Measurements from ENCODE around the gene TMEM92. TPM values are rescaled to one million over a fixed set of nuclear protein-coding genes. Genes with fewer than 3 reads are reported as not detected.

TMEM92 gene
- total RNA-seq, 1 donor from 2014 or later = 28.1 TPM

GRCh38 chr17:50290933-50291332 is 16.7 kb downstream of the TMEM92 start:
- DNase-seq (ENCODE audit: low spot score) = no peak
- Mint-ChIP-seq H3K4me3 (ENCODE audit: unreplicated experiment) (no peak overlapping the region), H3K27ac (ENCODE audit: unreplicated experiment) (no peak overlapping the region), H3K4me1 (ENCODE audit: unreplicated experiment) (peaks cover 3% of the 10 kb centered on the region), H3K36me3 (ENCODE audit: low read depth, unreplicated experiment) (no peaks in the 10 kb centered on the region), H3K27me3 (ENCODE audit: unreplicated experiment) (peaks cover 11% of the 10 kb centered on the region), H3K9me3 (ENCODE audit: unreplicated experiment) (no peaks in the 10 kb centered on the region)
- TF ChIP-seq CTCF (IDR thresholded peaks at IDR 0.05; ENCODE audit: unreplicated experiment) = no peak

- Mint-ChIP-seq H3K36me3 (ENCODE audit: low read depth, unreplicated experiment) (no peaks in the 10 kb centered on the region), H3K4me1 (ENCODE audit: unreplicated experiment) (no peaks in the 10 kb centered on the region), H3K9me3 (ENCODE audit: unreplicated experiment) (no peaks in the 10 kb centered on the region), H3K27ac (ENCODE audit: unreplicated experiment) (no peak overlapping the region), H3K27me3 (ENCODE audit: unreplicated experiment) (peaks cover 8% of the 10 kb centered on the region), H3K4me3 (ENCODE audit: unreplicated experiment) (no peak overlapping the region)
- TF ChIP-seq CTCF (IDR thresholded peaks at IDR 0.05; ENCODE audit: unreplicated experiment) = no peak
- DNase-seq (ENCODE audit: low spot score) = no peak
Observed at GRCh38 chr17:50292465-50292864, 18.2 kb downstream of the TMEM92 start.

GRCh38 chr17:50295021-50295420 is 20.8 kb downstream of the TMEM92 start:
- no peaks in the 10 kb centered on the region for H3K9me3 Mint-ChIP-seq (ENCODE audit: unreplicated experiment)
- no peak overlapping the region for H3K4me3 Mint-ChIP-seq (ENCODE audit: unreplicated experiment)
- H3K27me3 Mint-ChIP-seq (ENCODE audit: unreplicated experiment) = peaks cover 6% of the 10 kb centered on the region
- H3K4me1 Mint-ChIP-seq (ENCODE audit: unreplicated experiment) = no peaks in the 10 kb centered on the region
- H3K36me3 Mint-ChIP-seq (ENCODE audit: low read depth, unreplicated experiment) = no peaks in the 10 kb centered on the region
- DNase-seq (ENCODE audit: low spot score) = no peak
- TF ChIP-seq CTCF (IDR thresholded peaks at IDR 0.05; ENCODE audit: unreplicated experiment) = no peak
- H3K27ac Mint-ChIP-seq (ENCODE audit: unreplicated experiment) = no peak overlapping the region

GRCh38 chr17:50297407-50297865 is 23.2 kb downstream of the TMEM92 start:
- Mint-ChIP-seq H3K4me1 (ENCODE audit: unreplicated experiment) (no peaks in the 10 kb centered on the region), H3K4me3 (ENCODE audit: unreplicated experiment) (no peak overlapping the region), H3K9me3 (ENCODE audit: unreplicated experiment) (no peaks in the 10 kb centered on the region), H3K27me3 (ENCODE audit: unreplicated experiment) (peaks cover 2% of the 10 kb centered on the region), H3K27ac (ENCODE audit: unreplicated experiment) (no peak overlapping the region), H3K36me3 (ENCODE audit: low read depth, unreplicated experiment) (no peaks in the 10 kb centered on the region)
- DNase-seq (ENCODE audit: low spot score) = peak; percentile 87
- peak; percentile 74 for TF ChIP-seq CTCF (IDR thresholded peaks at IDR 0.05; ENCODE audit: unreplicated experiment)

GRCh38 chr17:50298018-50298417 is 23.8 kb downstream of the TMEM92 start:
- Mint-ChIP-seq H3K4me3 (ENCODE audit: unreplicated experiment) (no peak overlapping the region), H3K27me3 (ENCODE audit: unreplicated experiment) (peaks cover 3% of the 10 kb centered on the region), H3K27ac (ENCODE audit: unreplicated experiment) (no peak overlapping the region), H3K36me3 (ENCODE audit: low read depth, unreplicated experiment) (no peaks in the 10 kb centered on the region), H3K4me1 (ENCODE audit: unreplicated experiment) (no peaks in the 10 kb centered on the region), H3K9me3 (ENCODE audit: unreplicated experiment) (no peaks in the 10 kb centered on the region)
- no peak for TF ChIP-seq CTCF (IDR thresholded peaks at IDR 0.05; ENCODE audit: unreplicated experiment)
- DNase-seq (ENCODE audit: low spot score) = no peak

Measured in endothelial cell (in vitro differentiated cells).